ENCODE measurements around the gene ITM2A. TPM values are rescaled to one million over a fixed set of nuclear protein-coding genes. Genes with fewer than 3 reads are reported as not detected.

Gene ITM2A
- total and polyA plus RNA-seq, 4 experiments from 2014 or later = 147 to 1,016 (median 320) TPM

GRCh38 chrX:79367907-79368306, 773 bp upstream of the ITM2A start:
- H3K4me3 Mint-ChIP-seq = peak overlapping the region; percentile 91 to 99 (median 94)
- DNase-seq = peak in 2 of 5 donors; percentile 7 to 9
- POLR2A ChIA-PET (ENCODE audit: partially characterized antibody) = interaction anchor here (0.9 to 3.7 kb wide), 10 partner anchors 31 to 1472 kb away, joined by 3 to 18 read pairs (median 5); partner anchors contain the start of genes GPR174 and P2RY10
- no peaks in the 10 kb centered on the region for H3K27me3 ChIP-seq (ENCODE audit: insufficient read depth, low read length)
- peaks cover 0 to 25% of the 10 kb centered on the region in 2 donors for H3K36me3 Mint-ChIP-seq
- peak overlapping the region; percentile 65 to 84 for H3K4me3 ChIP-seq (ENCODE audit: low read length in 2 of 2)
- H3K27me3 Mint-ChIP-seq = no peaks in the 10 kb centered on the region
- H3K9me3 ChIP-seq (ENCODE audit: control insufficient read depth in 1 of 2, low read length in 2 of 2) = no peaks in the 10 kb centered on the region
- peak overlapping the region; percentile 95 for H3K27ac ChIP-seq (ENCODE audit: low read depth, low read length)
- CTCF ChIA-PET (ENCODE audit: partially characterized antibody) = interaction anchor here (0.6 to 3.5 kb wide), 4 partner anchors 23 to 197 kb away, joined by 3 to 15 read pairs (median 3); no protein-coding TSS in a partner anchor
- intact Hi-C loops (cut with micrococcal nuclease) = loop anchor here (5.0 kb wide), 3 partner anchors 44 to 206 kb away; no protein-coding TSS in a partner anchor
- peaks cover 12 to 25% (median 16%) of the 10 kb centered on the region in 4 donors for H3K4me1 Mint-ChIP-seq
- peaks cover 22% of the 10 kb centered on the region for H3K4me1 ChIP-seq (ENCODE audit: insufficient read depth, low read length)
- no peaks in the 10 kb centered on the region for H3K36me3 ChIP-seq (ENCODE audit: insufficient read depth, low read length)
- no peaks in the 10 kb centered on the region for H3K9me3 Mint-ChIP-seq
- peak overlapping the region; percentile 97 to 99 (median 97) for H3K27ac Mint-ChIP-seq

GRCh38 chrX:79366556-79366872, 620 bp downstream of the ITM2A start:
- no peaks in the 10 kb centered on the region for H3K27me3 ChIP-seq (ENCODE audit: insufficient read depth, low read length)
- DNase-seq = no peak
- Mint-ChIP-seq H3K9me3 (no peaks in the 10 kb centered on the region), H3K4me3 (peak overlapping the region; percentile 91 to 99 (median 94)), H3K27ac (peak overlapping the region; percentile 97 to 99 (median 97)), H3K4me1 (peaks cover 17 to 33% (median 25%) of the 10 kb centered on the region in 4 donors), H3K36me3 (peaks cover 8 to 37% of the 10 kb centered on the region in 2 donors), H3K27me3 (no peaks in the 10 kb centered on the region)
- no peaks in the 10 kb centered on the region for H3K9me3 ChIP-seq (ENCODE audit: control insufficient read depth in 1 of 2, low read length in 2 of 2)
- H3K4me3 ChIP-seq (ENCODE audit: low read length in 2 of 2) = peak overlapping the region; percentile 65 to 84
- ChIA-PET CTCF (ENCODE audit: partially characterized antibody) (interaction anchor here (1.0 to 3.5 kb wide), 5 partner anchors 42 to 285 kb away, joined by 3 to 15 read pairs (median 4); no protein-coding TSS in a partner anchor), POLR2A (ENCODE audit: partially characterized antibody) (interaction anchor here (0.8 to 3.7 kb wide), 19 partner anchors 21 to 421 kb away, joined by 3 to 19 read pairs (median 7); partner anchors contain the start of genes GPR174 and P2RY10)
- peaks cover 3% of the 10 kb centered on the region for H3K36me3 ChIP-seq (ENCODE audit: insufficient read depth, low read length)
- intact Hi-C loops (cut with micrococcal nuclease) = loop anchor here (5.0 kb wide), 3 partner anchors 46 to 204 kb away; no protein-coding TSS in a partner anchor
- H3K4me1 ChIP-seq (ENCODE audit: insufficient read depth, low read length) = peaks cover 30% of the 10 kb centered on the region
- peak overlapping the region; percentile 95 for H3K27ac ChIP-seq (ENCODE audit: low read depth, low read length)

GRCh38 chrX:79365591-79365990, 1.5 kb downstream of the ITM2A start:
- Histone ChIP-seq H3K27me3 (ENCODE audit: insufficient read depth, low read length) (no peaks in the 10 kb centered on the region), H3K4me1 (ENCODE audit: insufficient read depth, low read length) (peaks cover 37% of the 10 kb centered on the region), H3K27ac (ENCODE audit: low read depth, low read length) (peak overlapping the region; percentile 95), H3K9me3 (ENCODE audit: control insufficient read depth in 1 of 2, low read length in 2 of 2) (no peaks in the 10 kb centered on the region), H3K36me3 (ENCODE audit: insufficient read depth, low read length) (peaks cover 3% of the 10 kb centered on the region), H3K4me3 (ENCODE audit: low read length in 2 of 2) (peak overlapping the region; percentile 65 to 84)
- H3K4me3 Mint-ChIP-seq = peak overlapping the region; percentile 91 to 99 (median 94)
- H3K27me3 Mint-ChIP-seq = no peaks in the 10 kb centered on the region
- ChIA-PET CTCF (ENCODE audit: partially characterized antibody) (interaction anchor here (1.0 to 3.5 kb wide), 4 partner anchors 41 to 221 kb away, joined by 3 to 15 read pairs (median 4); no protein-coding TSS in a partner anchor), POLR2A (ENCODE audit: partially characterized antibody) (interaction anchor here (0.6 to 3.7 kb wide), 15 partner anchors 40 to 1467 kb away, joined by 3 to 19 read pairs (median 8); partner anchors contain the start of genes COX7B and P2RY10)
- H3K9me3 Mint-ChIP-seq = no peaks in the 10 kb centered on the region
- DNase-seq = no peak
- H3K36me3 Mint-ChIP-seq = peaks cover 10 to 46% of the 10 kb centered on the region in 2 donors
- H3K27ac Mint-ChIP-seq = peak overlapping the region; percentile 80 to 99 (median 97)
- intact Hi-C loops (cut with micrococcal nuclease) = loop anchor here (5.0 kb wide), 3 partner anchors 47 to 203 kb away; no protein-coding TSS in a partner anchor
- peaks cover 21 to 40% (median 30%) of the 10 kb centered on the region in 4 donors for H3K4me1 Mint-ChIP-seq

- ChIA-PET CTCF (ENCODE audit: partially characterized antibody) (interaction anchor here (2.2 to 3.5 kb wide), 2 partner anchors 48 to 93 kb away, joined by 5 to 15 read pairs; no protein-coding TSS in a partner anchor), POLR2A (ENCODE audit: partially characterized antibody) (interaction anchor here (1.0 to 1.2 kb wide), 3 partner anchors 48 to 282 kb away, joined by 3 read pairs; no protein-coding TSS in a partner anchor)
- Mint-ChIP-seq H3K9me3 (no peaks in the 10 kb centered on the region), H3K4me1 (peaks cover 21 to 45% (median 30%) of the 10 kb centered on the region in 4 donors), H3K4me3 (peak overlapping the region; percentile 37 to 94 (median 80)), H3K27ac (peak overlapping the region; percentile 3 to 86 (median 47)), H3K27me3 (no peaks in the 10 kb centered on the region), H3K36me3 (peaks cover 10 to 52% of the 10 kb centered on the region in 2 donors)
- Histone ChIP-seq H3K36me3 (ENCODE audit: insufficient read depth, low read length) (peaks cover 3% of the 10 kb centered on the region), H3K27me3 (ENCODE audit: insufficient read depth, low read length) (no peaks in the 10 kb centered on the region), H3K4me1 (ENCODE audit: insufficient read depth, low read length) (peaks cover 41% of the 10 kb centered on the region), H3K27ac (ENCODE audit: low read depth, low read length) (peak overlapping the region; percentile 49), H3K4me3 (ENCODE audit: low read length in 2 of 2) (peak overlapping the region in 1 of 2 donors; percentile 38), H3K9me3 (ENCODE audit: control insufficient read depth in 1 of 2, low read length in 2 of 2) (no peaks in the 10 kb centered on the region)
- intact Hi-C loops (cut with micrococcal nuclease) = loop anchor here (5.0 kb wide), 1 partner anchor 37 kb away; no protein-coding TSS in a partner anchor
- no peak for DNase-seq
Measured at GRCh38 chrX:79364306-79364705, 2.8 kb downstream of the ITM2A start.

GRCh38 chrX:79361192-79361870, 5.8 kb downstream of the ITM2A start:
- Histone ChIP-seq H3K4me1 (ENCODE audit: insufficient read depth, low read length) (peaks cover 32% of the 10 kb centered on the region), H3K27ac (ENCODE audit: low read depth, low read length) (peak overlapping the region; percentile 46), H3K27me3 (ENCODE audit: insufficient read depth, low read length) (no peaks in the 10 kb centered on the region), H3K4me3 (ENCODE audit: low read length in 2 of 2) (no peak overlapping the region), H3K9me3 (ENCODE audit: control insufficient read depth in 1 of 2, low read length in 2 of 2) (no peaks in the 10 kb centered on the region), H3K36me3 (ENCODE audit: insufficient read depth, low read length) (peaks cover 3% of the 10 kb centered on the region)
- CTCF ChIA-PET (ENCODE audit: partially characterized antibody) = interaction anchor here (0.9 kb wide), 1 partner anchor 76 kb away, joined by 3 read pairs; no protein-coding TSS in a partner anchor
- Mint-ChIP-seq H3K27me3 (no peaks in the 10 kb centered on the region), H3K4me1 (peaks cover 16 to 29% (median 22%) of the 10 kb centered on the region in 4 donors), H3K27ac (peak overlapping the region; percentile 67 to 97 (median 86)), H3K9me3 (peaks cover 0 to 3% (median 0%) of the 10 kb centered on the region in 8 donors), H3K4me3 (peak overlapping the region in 7 of 8 donors; percentile 23 to 61 (median 44)), H3K36me3 (peaks cover 25 to 57% of the 10 kb centered on the region in 2 donors)
- intact Hi-C loops (cut with micrococcal nuclease) = loop anchor here (1.0 to 5.0 kb wide), 2 partner anchors 24 to 34 kb away; no protein-coding TSS in a partner anchor
- POLR2A ChIA-PET (ENCODE audit: partially characterized antibody) = interaction anchor here (0.7 kb wide), 1 partner anchor 36 kb away, joined by 4 read pairs; no protein-coding TSS in a partner anchor
- DNase-seq = peak; percentile 38 to 66 (median 48)

GRCh38 chrX:79336869-79337815, 30.0 kb downstream of the ITM2A start:
- Mint-ChIP-seq H3K27ac (peak overlapping the region; percentile 85 to 97 (median 92)), H3K4me3 (peak overlapping the region; percentile 40 to 88 (median 81)), H3K36me3 (no peaks in the 10 kb centered on the region), H3K4me1 (peaks cover 4 to 16% (median 10%) of the 10 kb centered on the region in 4 donors), H3K9me3 (peaks cover 0 to 3% (median 0%) of the 10 kb centered on the region in 8 donors), H3K27me3 (no peaks in the 10 kb centered on the region)
- intact Hi-C loops (cut with micrococcal nuclease) = loop anchor here (1.0 to 5.0 kb wide), 3 partner anchors 12 to 75 kb away; no protein-coding TSS in a partner anchor
- no peaks in the 10 kb centered on the region for H3K27me3 ChIP-seq (ENCODE audit: insufficient read depth, low read length)
- peak overlapping the region; percentile 22 to 28 for H3K4me3 ChIP-seq (ENCODE audit: low read length in 2 of 2)
- DNase-seq = peak in 4 of 5 donors; percentile 28 to 54 (median 43)
- ChIA-PET POLR2A (ENCODE audit: partially characterized antibody) (interaction anchor here (0.6 to 2.1 kb wide), 4 partner anchors 12 to 31 kb away, joined by 3 to 9 read pairs (median 4); partner anchors contain the start of gene ITM2A), CTCF (ENCODE audit: partially characterized antibody) (no interaction called here)
- H3K4me1 ChIP-seq (ENCODE audit: insufficient read depth, low read length) = peaks cover 18% of the 10 kb centered on the region
- H3K9me3 ChIP-seq (ENCODE audit: control insufficient read depth in 1 of 2, low read length in 2 of 2) = no peaks in the 10 kb centered on the region
- H3K27ac ChIP-seq (ENCODE audit: low read depth, low read length) = peak overlapping the region; percentile 43
- no peaks in the 10 kb centered on the region for H3K36me3 ChIP-seq (ENCODE audit: insufficient read depth, low read length)

Data from CD4-positive, alpha-beta memory T cell (primary cell).